ENCODE measurements around the gene DNM2. TPM values are rescaled to one million over a fixed set of nuclear protein-coding genes. Genes with fewer than 3 reads are reported as not detected.
A peak's percentile ranks its signal among the peaks of the same experiment; 100 is the strongest.
"Not testable (repeated sequence)": the region's sequence is repeated elsewhere in the genome, so short reads cannot be mapped to it uniquely, and the experiment has no call there.

The DNM2 gene
- polyA plus RNA-seq, 1 donor: 131 TPM

GRCh38 chr19:10835089-10835753 lies 117.3 kb downstream of the DNM2 start:
- peak overlapping the region; percentile 83 for H3K4me3 ChIP-seq (ENCODE audit: low read length)
- peaks cover 37% of the 10 kb centered on the region for H3K36me3 ChIP-seq (ENCODE audit: control insufficient read depth, insufficient read depth, low read length)
- peaks cover 9% of the 10 kb centered on the region for H3K4me1 ChIP-seq (ENCODE audit: control insufficient read depth, insufficient read depth, low read length)
- peaks cover 6% of the 10 kb centered on the region for H3K9me3 ChIP-seq (ENCODE audit: control insufficient read depth, low read depth, low read length)
- peak overlapping the region; percentile 60 for H3K27ac ChIP-seq (ENCODE audit: low read length)
- H3K27me3 ChIP-seq (ENCODE audit: control insufficient read depth, insufficient read depth, low read length): no peaks in the 10 kb centered on the region
- no CpG with 5 or more reads among the region's 32 CpGs for WGBS (ENCODE audit: insufficient coverage, low lambda C conversion rate)
- DNase-seq: no peak

GRCh38 chr19:10835754-10836478 lies 118.0 kb downstream of the DNM2 start, which contains the start of gene TMED1:
TSS of gene TMED1 (minus strand) at chr19:10836212. CDS start at chr19:10836191, 21 bp downstream.
- peak within 1 kb of the TSS; percentile 98 for H3K27ac ChIP-seq (ENCODE audit: low read length)
- DNase-seq: peak; percentile 99
- H3K4me3 ChIP-seq (ENCODE audit: low read length): peak within 1 kb of the TSS; percentile 83
- no peaks in the 10 kb centered on the region for H3K27me3 ChIP-seq (ENCODE audit: control insufficient read depth, insufficient read depth, low read length)
- H3K9me3 ChIP-seq (ENCODE audit: control insufficient read depth, low read depth, low read length): peaks cover 6% of the 10 kb centered on the region
- peaks cover 31% of the 10 kb centered on the region for H3K36me3 ChIP-seq (ENCODE audit: control insufficient read depth, insufficient read depth, low read length)
- 0% methylated on average over 2 of the region's 50 CpGs for WGBS (ENCODE audit: insufficient coverage, low lambda C conversion rate)
- H3K4me1 ChIP-seq (ENCODE audit: control insufficient read depth, insufficient read depth, low read length): peaks cover 9% of the 10 kb centered on the region

- Histone ChIP-seq H3K36me3 (ENCODE audit: control insufficient read depth, insufficient read depth, low read length) (peaks cover 24% of the 10 kb centered on the region), H3K9me3 (ENCODE audit: control insufficient read depth, low read depth, low read length) (peaks cover 6% of the 10 kb centered on the region), H3K27me3 (ENCODE audit: control insufficient read depth, insufficient read depth, low read length) (no peaks in the 10 kb centered on the region), H3K4me3 (ENCODE audit: low read length) (peak overlapping the region; percentile 83), H3K4me1 (ENCODE audit: control insufficient read depth, insufficient read depth, low read length) (peaks cover 9% of the 10 kb centered on the region), H3K27ac (ENCODE audit: low read length) (peak overlapping the region; percentile 98)
- no CpG with 5 or more reads among the region's 38 CpGs for WGBS (ENCODE audit: insufficient coverage, low lambda C conversion rate)
- DNase-seq: peak; percentile 87 to 93
Observed at GRCh38 chr19:10836479-10837330, 118.8 kb downstream of the DNM2 start.

DNA sequence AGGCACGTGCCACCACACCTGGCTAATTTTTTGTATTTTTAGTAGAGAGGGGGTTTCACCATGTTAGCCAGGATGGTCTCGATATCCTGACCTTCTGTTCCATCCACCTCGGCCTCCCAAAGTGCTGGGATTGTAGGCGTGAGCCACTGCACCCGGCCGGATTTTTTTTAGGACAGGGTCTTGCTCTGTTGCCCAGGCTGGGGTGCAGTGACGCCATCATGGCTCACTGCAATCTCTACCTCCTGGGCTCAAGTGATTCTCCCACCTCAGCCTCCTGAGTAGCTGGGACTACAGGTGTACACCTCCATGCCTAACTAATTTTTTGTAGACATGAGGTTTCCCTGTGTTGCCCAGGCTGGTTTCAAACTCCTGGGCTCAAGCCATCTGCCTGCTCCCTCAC lies 119.8 kb downstream of the DNM2 start:
- H3K36me3 ChIP-seq (ENCODE audit: control insufficient read depth, insufficient read depth, low read length): peaks cover 15% of the 10 kb centered on the region
- not testable (repeated sequence) for H3K9me3 ChIP-seq (ENCODE audit: control insufficient read depth, low read depth, low read length); H3K4me3 ChIP-seq (ENCODE audit: low read length); DNase-seq; H3K27me3 ChIP-seq (ENCODE audit: control insufficient read depth, insufficient read depth, low read length); H3K4me1 ChIP-seq (ENCODE audit: control insufficient read depth, insufficient read depth, low read length); H3K27ac ChIP-seq (ENCODE audit: low read length)
- no CpG with 5 or more reads among the region's 7 CpGs for WGBS (ENCODE audit: insufficient coverage, low lambda C conversion rate)

DNA sequence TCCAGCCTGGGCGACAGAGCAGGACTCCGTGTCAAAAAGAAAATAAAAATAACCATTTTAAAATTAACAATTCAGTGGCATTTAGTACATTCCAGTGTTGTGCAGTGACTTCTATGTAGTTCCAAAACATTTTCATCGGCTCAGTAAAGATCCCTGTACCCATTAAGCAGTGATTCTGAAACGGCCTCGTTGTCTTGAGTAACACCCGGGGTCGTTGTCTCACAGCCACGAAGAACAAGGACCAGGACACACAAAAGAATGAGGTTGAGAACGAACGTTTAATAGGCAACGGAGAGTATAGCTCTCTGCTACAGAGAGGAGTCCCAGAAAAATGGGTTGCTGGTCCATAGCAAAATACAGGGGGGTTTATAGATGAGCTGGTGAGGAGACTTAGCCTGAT lies 120.5 kb downstream of the DNM2 start:
- H3K4me1 ChIP-seq (ENCODE audit: control insufficient read depth, insufficient read depth, low read length): peaks cover 9% of the 10 kb centered on the region
- 80% methylated on average over 1 of the region's 11 CpGs for WGBS (ENCODE audit: insufficient coverage, low lambda C conversion rate)
- H3K27me3 ChIP-seq (ENCODE audit: control insufficient read depth, insufficient read depth, low read length): no peaks in the 10 kb centered on the region
- peaks cover 6% of the 10 kb centered on the region for H3K9me3 ChIP-seq (ENCODE audit: control insufficient read depth, low read depth, low read length)
- H3K27ac ChIP-seq (ENCODE audit: low read length): no peak overlapping the region
- peaks cover 8% of the 10 kb centered on the region for H3K36me3 ChIP-seq (ENCODE audit: control insufficient read depth, insufficient read depth, low read length)
- H3K4me3 ChIP-seq (ENCODE audit: low read length): no peak overlapping the region
- no peak for DNase-seq

GRCh38 chr19:10839114-10840050 lies 121.5 kb downstream of the DNM2 start:
- DNase-seq: no peak
- Histone ChIP-seq H3K4me1 (ENCODE audit: control insufficient read depth, insufficient read depth, low read length) (peaks cover 9% of the 10 kb centered on the region), H3K9me3 (ENCODE audit: control insufficient read depth, low read depth, low read length) (peaks cover 6% of the 10 kb centered on the region), H3K27me3 (ENCODE audit: control insufficient read depth, insufficient read depth, low read length) (no peaks in the 10 kb centered on the region), H3K27ac (ENCODE audit: low read length) (no peak overlapping the region), H3K4me3 (ENCODE audit: low read length) (no peak overlapping the region), H3K36me3 (ENCODE audit: control insufficient read depth, insufficient read depth, low read length) (no peaks in the 10 kb centered on the region)
- WGBS (ENCODE audit: insufficient coverage, low lambda C conversion rate): no CpG with 5 or more reads among the region's 10 CpGs

GRCh38 chr19:10842788-10843187 lies 124.9 kb downstream of the DNM2 start:
- no peaks in the 10 kb centered on the region for H3K27me3 ChIP-seq (ENCODE audit: control insufficient read depth, insufficient read depth, low read length)
- H3K4me1 ChIP-seq (ENCODE audit: control insufficient read depth, insufficient read depth, low read length): no peaks in the 10 kb centered on the region
- no peaks in the 10 kb centered on the region for H3K9me3 ChIP-seq (ENCODE audit: control insufficient read depth, low read depth, low read length)
- WGBS (ENCODE audit: insufficient coverage, low lambda C conversion rate): 100% methylated on average over 1 of the region's 7 CpGs
- no peak overlapping the region for H3K4me3 ChIP-seq (ENCODE audit: low read length)
- DNase-seq: no peak
- H3K36me3 ChIP-seq (ENCODE audit: control insufficient read depth, insufficient read depth, low read length): no peaks in the 10 kb centered on the region
- H3K27ac ChIP-seq (ENCODE audit: low read length): no peak overlapping the region

- no peaks in the 10 kb centered on the region for H3K4me1 ChIP-seq (ENCODE audit: control insufficient read depth, insufficient read depth, low read length)
- H3K36me3 ChIP-seq (ENCODE audit: control insufficient read depth, insufficient read depth, low read length): no peaks in the 10 kb centered on the region
- H3K27me3 ChIP-seq (ENCODE audit: control insufficient read depth, insufficient read depth, low read length): peaks cover 7% of the 10 kb centered on the region
- WGBS (ENCODE audit: insufficient coverage, low lambda C conversion rate): no CpG with 5 or more reads among the region's 2 CpGs
- no peaks in the 10 kb centered on the region for H3K9me3 ChIP-seq (ENCODE audit: control insufficient read depth, low read depth, low read length)
- no peak overlapping the region for H3K27ac ChIP-seq (ENCODE audit: low read length)
- DNase-seq: no peak
- H3K4me3 ChIP-seq (ENCODE audit: low read length): no peak overlapping the region
Observed at GRCh38 chr19:10846500-10847202, 128.8 kb downstream of the DNM2 start.

DNA sequence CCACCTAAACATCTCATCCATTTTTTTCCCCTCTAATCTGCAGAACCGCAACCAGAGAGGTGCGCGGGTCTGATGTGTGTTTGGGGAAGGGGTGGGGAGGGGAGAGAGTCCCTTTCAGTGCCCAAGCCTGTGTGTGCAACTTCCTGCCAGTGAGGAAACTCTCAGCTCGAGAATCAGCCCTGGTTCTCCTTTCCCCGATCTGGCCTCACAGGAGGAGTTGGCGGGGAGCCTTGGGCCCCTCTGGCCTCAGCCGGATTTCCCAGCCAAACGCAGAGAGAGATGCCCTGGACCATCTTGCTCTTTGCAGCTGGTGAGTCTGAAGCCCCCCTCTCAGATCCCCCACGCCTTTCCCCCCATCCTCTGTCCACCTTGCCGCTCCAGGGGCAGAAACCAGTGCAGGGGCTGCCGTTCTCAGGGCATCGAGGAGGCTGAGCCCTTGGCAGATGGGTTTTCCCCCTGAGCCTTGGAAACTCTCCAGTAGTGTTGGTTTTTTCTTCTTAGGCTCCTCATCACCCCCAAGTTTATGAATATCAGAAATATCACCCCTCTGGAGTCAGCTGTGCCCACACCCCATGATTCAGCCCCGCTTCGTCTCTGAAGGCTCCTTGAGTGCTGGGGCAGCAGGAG lies 130.5 kb downstream of the DNM2 start, which contains the start of gene C19orf38:
Gene C19orf38, plus strand, starts transcription at position 186 of the 627 bp plus-strand sequence. Its CDS starts 94 bp downstream, at position 280.
- WGBS (ENCODE audit: insufficient coverage, low lambda C conversion rate): no CpG with 5 or more reads among the region's 14 CpGs
- peaks cover 7% of the 10 kb centered on the region for H3K27me3 ChIP-seq (ENCODE audit: control insufficient read depth, insufficient read depth, low read length)
- no peaks in the 10 kb centered on the region for H3K36me3 ChIP-seq (ENCODE audit: control insufficient read depth, insufficient read depth, low read length)
- H3K9me3 ChIP-seq (ENCODE audit: control insufficient read depth, low read depth, low read length): no peaks in the 10 kb centered on the region
- no peak within 1 kb of the TSS for H3K27ac ChIP-seq (ENCODE audit: low read length)
- peak within 1 kb of the TSS; percentile 23 for H3K4me3 ChIP-seq (ENCODE audit: low read length)
- DNase-seq: no peak
- no peaks in the 10 kb centered on the region for H3K4me1 ChIP-seq (ENCODE audit: control insufficient read depth, insufficient read depth, low read length)

Data from large intestine (tissue), 3 donors.